Neural cell (in vitro differentiated cells): ENCODE data around the gene GFER. TPM values are rescaled to one million over a fixed set of nuclear protein-coding genes. Genes with fewer than 3 reads are reported as not detected.

ENCODE experiments used
- H2AFZ ChIP-seq: fragments of 200-600, 300-800 bp; sonication (generic), shearing (Covaris generic); 2 replicates; pipeline ENCODE4 v1.6.0; 2014; ENCODE audit warnings: low read depth, mild to moderate bottlenecking, antibody characterized with exemption, low read length, moderate library complexity
- H3F3A ChIP-seq: fragments of 200-600 bp; shearing (Covaris generic); 2 replicates; pipeline ENCODE4 v1.6.1; 2016; ENCODE audit warnings: mild to moderate bottlenecking, moderate library complexity, mixed read lengths, antibody characterized with exemption, low read length; ENCODE audit not compliant: insufficient read depth, poor library complexity, severe bottlenecking
- H3K27ac ChIP-seq: fragments of 200-600, 300-800 bp; sonication (generic), shearing (Covaris generic); 2 replicates; pipeline ENCODE4 v1.5.1; 2014; ENCODE audit warnings: mild to moderate bottlenecking, low read length, moderate library complexity
- H3K27me3 ChIP-seq: fragments of 300-800, 200-600 bp; sonication (generic), shearing (Covaris generic); 2 replicates; pipeline ENCODE4 v1.6.0; 2014; ENCODE audit warnings: mild to moderate bottlenecking, low read depth, low read length, moderate library complexity; ENCODE audit not compliant: insufficient read depth
- H3K36me3 ChIP-seq: fragments of 300-800, 200-600 bp; sonication (generic), shearing (Covaris generic); 2 replicates; pipeline ENCODE4 v1.5.1; 2014; ENCODE audit warnings: mild to moderate bottlenecking, antibody characterized with exemption, low read length, moderate library complexity; ENCODE audit not compliant: insufficient read depth
- H3K4me2 ChIP-seq: fragments of 300-800, 200-600 bp; sonication (generic), shearing (Covaris generic); 2 replicates; pipeline ENCODE4 v1.6.0; 2014; ENCODE audit warnings: mild to moderate bottlenecking, low read length
- H3K4me3 ChIP-seq: fragments of 300-800, 200-600 bp; sonication (generic), shearing (Covaris generic); 2 replicates; pipeline ENCODE4 v1.5.1; 2014; ENCODE audit warnings: mild to moderate bottlenecking, low read length, moderate library complexity
- H3K79me2 ChIP-seq: fragments of 200-600 bp; shearing (Covaris generic); replicated peaks from 2 replicates; pipeline ENCODE4 v1.6.0; 2014; ENCODE audit warnings: mild to moderate bottlenecking, low read length, moderate library complexity; ENCODE audit not compliant: insufficient read depth
- H3K9ac ChIP-seq: fragments of 300-800, 200-600 bp; sonication (generic), shearing (Covaris generic); 2 replicates; pipeline ENCODE4 v1.6.1; 2016; ENCODE audit warnings: mild to moderate bottlenecking, low read length, mixed read lengths
- H3K9me2 ChIP-seq: fragments of 200-600 bp; shearing (Covaris generic); 2 replicates; pipeline ENCODE4 v1.6.1; 2016; ENCODE audit warnings: mild to moderate bottlenecking, low read length, mixed read lengths; ENCODE audit not compliant: insufficient read depth
- H3K9me3 ChIP-seq: fragments of 200-600, 300-800 bp; sonication (generic), shearing (Covaris generic); 2 replicates; pipeline ENCODE4 v1.6.1; 2016; ENCODE audit warnings: mild to moderate bottlenecking, mixed run types, low read length, moderate library complexity, mixed read lengths
- H4K20me1 ChIP-seq: fragments of 200-600 bp; shearing (Covaris generic); 2 replicates; pipeline ENCODE4 v1.6.1; 2016; ENCODE audit warnings: mild to moderate bottlenecking, mixed run types; ENCODE audit not compliant: insufficient read depth
- CTCF ChIP-seq: fragments of 450-650 bp; IDR thresholded peaks from 2 replicates; pipeline ENCODE4 v1.5.1; 2014; ENCODE audit warnings: antibody characterized with exemption, mild to moderate bottlenecking, moderate library complexity; ENCODE audit not compliant: poor library complexity, severe bottlenecking
- EP300 ChIP-seq: fragments of 450-650 bp; conservative IDR thresholded peaks from 2 replicates; pipeline ENCODE4 v1.6.1; 2014; ENCODE audit warnings: antibody characterized with exemption, mild to moderate bottlenecking, moderate library complexity; ENCODE audit not compliant: poor library complexity, severe bottlenecking
- EZH2 ChIP-seq: fragments of 200-600, 300-800 bp; shearing (Covaris generic), sonication (generic); IDR thresholded peaks from 2 replicates; pipeline ENCODE4 v1.6.1; 2014; ENCODE audit warnings: antibody characterized with exemption, low read length, borderline replicate concordance, mild to moderate bottlenecking; ENCODE audit not compliant: insufficient read depth, poor library complexity, severe bottlenecking
- MXI1 ChIP-seq: fragments of 450-650 bp; conservative IDR thresholded peaks from 2 replicates; pipeline ENCODE4 v1.6.1; 2014; ENCODE audit warnings: antibody characterized with exemption, mild to moderate bottlenecking; ENCODE audit not compliant: poor library complexity, severe bottlenecking
- POLR2AphosphoS5 ChIP-seq: IDR thresholded peaks from 2 replicates; pipeline ENCODE4 v1.6.1; 2012
- RAD21 ChIP-seq: fragments of 450-650 bp; conservative IDR thresholded peaks from 2 replicates; pipeline ENCODE4 v1.6.1; 2014; ENCODE audit warnings: antibody characterized with exemption, mild to moderate bottlenecking, moderate library complexity
- REST ChIP-seq: IDR thresholded peaks from 2 replicates; pipeline ENCODE4 v1.6.1; 2012; ENCODE audit warnings: borderline replicate concordance
- SMC3 ChIP-seq: fragments of 450-650 bp; conservative IDR thresholded peaks from 2 replicates; pipeline ENCODE4 v1.6.1; 2014; ENCODE audit warnings: antibody characterized with exemption, mild to moderate bottlenecking, moderate library complexity; ENCODE audit not compliant: poor library complexity
- TAF1 ChIP-seq: IDR thresholded peaks from 2 replicates; pipeline ENCODE4 v1.6.1; 2012; ENCODE audit warnings: low read depth
- polyA plus RNA-seq: library from polyadenylated mRNA; depleted of rRNA; stranded (reverse); fragments of >200 nt; gene quantifications from 2 replicates; pipeline ENCODE4 v1.2.3, GENCODE V29; 2014

GFER gene
- polyA plus RNA-seq, 1 donor from 2014 or later, result 37.8 TPM

GRCh38 chr16:2006317-2006716, 22.3 kb downstream of the GFER start:
- H3K9me3 ChIP-seq, result no peaks in the 10 kb centered on the region
- no peaks in the 10 kb centered on the region for H3K36me3 ChIP-seq
- H3K4me2 ChIP-seq, result no peak overlapping the region
- peaks cover 46% of the 10 kb centered on the region for H3K79me2 ChIP-seq
- no peak overlapping the region for H3K27ac ChIP-seq
- H3K4me3 ChIP-seq, result no peak overlapping the region
- no peak for TF ChIP-seq REST
- no peak for TF ChIP-seq POLR2AphosphoS5
- TF ChIP-seq EP300, result no peak
- no peak for TF ChIP-seq MXI1
- TF ChIP-seq RAD21, result no peak
- no peak for TF ChIP-seq CTCF
- TF ChIP-seq EZH2, result no peak
- no peak for TF ChIP-seq SMC3
- TF ChIP-seq TAF1, result no peak
- H3K9ac ChIP-seq, result no peak overlapping the region
- H3K27me3 ChIP-seq, result no peaks in the 10 kb centered on the region
- H3F3A ChIP-seq, result no peaks in the 10 kb centered on the region
- H4K20me1 ChIP-seq, result peaks cover 5% of the 10 kb centered on the region
- no peak overlapping the region for H2AFZ ChIP-seq
- no peaks in the 10 kb centered on the region for H3K9me2 ChIP-seq

- Histone ChIP-seq H3K4me3 (peak overlapping the region; percentile 87), H3K36me3 (no peaks in the 10 kb centered on the region), H3K9ac (peak overlapping the region; percentile 75), H4K20me1 (peaks cover 5% of the 10 kb centered on the region), H3F3A (no peaks in the 10 kb centered on the region), H3K9me2 (no peaks in the 10 kb centered on the region), H3K4me2 (no peak overlapping the region), H3K9me3 (no peaks in the 10 kb centered on the region), H3K27ac (no peak overlapping the region), H3K79me2 (peaks cover 46% of the 10 kb centered on the region), H2AFZ (no peak overlapping the region), H3K27me3 (no peaks in the 10 kb centered on the region)
- no peak for TF ChIP-seq POLR2AphosphoS5
- TF ChIP-seq REST, result no peak
- no peak for TF ChIP-seq SMC3
- TF ChIP-seq EP300, result no peak
- no peak for TF ChIP-seq MXI1
- TF ChIP-seq CTCF, result no peak
- no peak for TF ChIP-seq EZH2
- no peak for TF ChIP-seq RAD21
- no peak for TF ChIP-seq TAF1
These were observed 23.3 kb downstream of the GFER start for GRCh38 chr16:2007081-2007836.
